ENCODE results near the gene ROCK1. TPM values are rescaled to one million over a fixed set of nuclear protein-coding genes. Genes with fewer than 3 reads are reported as not detected.
A peak's percentile ranks its signal among the peaks of the same experiment; 100 is the strongest.
"Not testable (repeated sequence)": the region's sequence is repeated elsewhere in the genome, so short reads cannot be mapped to it uniquely, and the experiment has no call there.

The ROCK1 gene
- polyA plus RNA-seq, 1 donor, result 34.6 TPM

GRCh38 chr18:21052385-21052784 lies 59.2 kb downstream of the ROCK1 start:
- DNase-seq, result no peak

- DNase-seq, result no peak
Observed at GRCh38 chr18:21051620-21052019, 60.0 kb downstream of the ROCK1 start.

GRCh38 chr18:21049306-21049705 lies 62.3 kb downstream of the ROCK1 start:
- DNase-seq, result no peak

- no peak for DNase-seq
Observed at GRCh38 chr18:21047126-21047525, 64.5 kb downstream of the ROCK1 start.

GRCh38 chr18:21040466-21040865 lies 71.1 kb downstream of the ROCK1 start:
- DNase-seq, result no peak

- DNase-seq, result no peak
Observed at GRCh38 chr18:21038201-21038600, 73.4 kb downstream of the ROCK1 start.

GRCh38 chr18:21031845-21032244 lies 79.8 kb downstream of the ROCK1 start:
- no peak for DNase-seq

- DNase-seq, result not testable (repeated sequence)
Observed at GRCh38 chr18:21018257-21018656, 93.4 kb downstream of the ROCK1 start.

GRCh38 chr18:21012308-21012707 lies 99.3 kb downstream of the ROCK1 start:
- DNase-seq, result no peak

GRCh38 chr18:21004726-21005125 lies 106.9 kb downstream of the ROCK1 start:
- DNase-seq, result peak; percentile 31

GRCh38 chr18:21000667-21001066 lies 110.9 kb downstream of the ROCK1 start:
- DNase-seq, result no peak

GRCh38 chr18:20997371-20997770 lies 114.2 kb downstream of the ROCK1 start:
- DNase-seq, result no peak

GRCh38 chr18:20996418-20996817 lies 115.2 kb downstream of the ROCK1 start:
- no peak for DNase-seq

- DNase-seq, result no peak
Observed at GRCh38 chr18:20988726-20989125, 122.9 kb downstream of the ROCK1 start.

- DNase-seq, result no peak
Observed at GRCh38 chr18:20975077-20975476, 136.5 kb downstream of the ROCK1 start.

GRCh38 chr18:20971886-20972267 lies 139.7 kb downstream of the ROCK1 start:
- DNase-seq, result peak; percentile 1

GRCh38 chr18:20966795-20967194 lies 144.8 kb downstream of the ROCK1 start:
- no peak for DNase-seq

GRCh38 chr18:20963027-20963426 lies 148.6 kb downstream of the ROCK1 start:
- no peak for DNase-seq

- DNase-seq, result no peak
Observed at GRCh38 chr18:20960735-20961134, 150.9 kb downstream of the ROCK1 start.

- DNase-seq, result not testable (repeated sequence)
Observed at GRCh38 chr18:20950827-20951226, 160.8 kb downstream of the ROCK1 start.

Other genes with a start within 250 kb of the ROCK1 start
- 7.9 TPM for gene GREB1L, start 130.4 kb upstream of the ROCK1 start, polyA plus RNA-seq (ENCODE audit: insufficient read length)